HCT116 (cell line): ENCODE data around the gene SMYD3. TPM values are rescaled to one million over a fixed set of nuclear protein-coding genes. Genes with fewer than 3 reads are reported as not detected.

Experiments
- ATAC-seq: fragments of 200-7000 bp; cut with Tn5 transposase; 2 replicates; pipeline ENCODE4 v1.9.1; 2020; ENCODE audit warnings: mild to moderate bottlenecking, moderate library complexity
- BruUV-seq: library from RNA; stranded (reverse); fragments of 400-500 nt; replicated peaks from 2 replicates; lab custom pipeline; 2021; lab: Mats Ljungman, UMichigan
- CTCF ChIA-PET: fragments of 300-600 bp; sonication (Branson Sonifier 250); formaldehyde crosslinking; loops from one replicate; lab custom pipeline; 2021; ENCODE audit warnings: antibody characterized with exemption; lab: Charles Lee
- POLR2A ChIA-PET: fragments of 300-600, 350-600 bp; sonication (Branson Sonifier 250); formaldehyde crosslinking; loops from one replicate; lab custom pipeline; 2021; ENCODE audit warnings: antibody characterized with exemption; lab: Charles Lee
- RAD21 ChIA-PET, 2 experiments: fragments of 300-600 bp; sonication (Branson Sonifier 250); formaldehyde crosslinking; loops; one replicate each; lab custom pipeline; 2023; ENCODE audit warnings: low total read pairs in 2 of 2; ENCODE audit not compliant: uncharacterized antibody in 2 of 2, unreplicated experiment in 2 of 2, low non-redundant PET in 1 of 2; lab: Charles Lee
- DNase-seq: peaks from one replicate; pipeline ENCODE4 v3.0.0-alpha.2; 2010; ENCODE audit warnings: low read depth, low spot score
- H2AFZ ChIP-seq: fragments of 200-600 bp; shearing (Covaris generic), sonication (generic); 2 replicates; pipeline ENCODE4 v1.6.1; 2017; ENCODE audit warnings: low read depth, mixed run types, mixed read lengths, antibody characterized with exemption, low read length; ENCODE audit not compliant: poor library complexity, severe bottlenecking
- H3K27ac ChIP-seq: 2 replicates; pipeline ENCODE4 v1.5.1; 2012; ENCODE audit warnings: low read depth, low read length
- H3K27me3 ChIP-seq: fragments of 200-600 bp; sonication (generic); 2 replicates; pipeline ENCODE4 v1.6.1; 2016; ENCODE audit warnings: mixed run types, low read length, mixed read lengths; ENCODE audit not compliant: insufficient read depth
- H3K36me3 ChIP-seq, 2 experiments: fragments of 200-500 bp in 1 of 2; fragments of 200-600 bp in 1 of 2; sonication (Bioruptor generic) in 1 of 2; sonication (generic) in 1 of 2; 2 replicates each; pipeline versions ENCODE4 v1.5.1 to v1.6.1; 2014 to 2016; ENCODE audit warnings: low read length in 2 of 2, inconsistent platforms in 1 of 2, mixed read lengths in 1 of 2, mixed run types in 1 of 2; ENCODE audit not compliant: insufficient read depth in 2 of 2, control insufficient read depth in 1 of 2
- H3K4me1 ChIP-seq, 2 experiments: fragments of 200-600 bp in 1 of 2; sonication (generic) in 1 of 2; 2 replicates each; pipeline versions ENCODE4 v1.5.1 to v1.6.1; 2012 to 2017; ENCODE audit warnings: low read length in 2 of 2, inconsistent platforms in 1 of 2, mild to moderate bottlenecking in 1 of 2, mixed read lengths in 1 of 2, mixed run types in 1 of 2, moderate library complexity in 1 of 2; ENCODE audit not compliant: insufficient read depth in 2 of 2, control insufficient read depth in 1 of 2
- H3K4me2 ChIP-seq: fragments of 200-600 bp; sonication (generic); 2 replicates; pipeline ENCODE4 v1.6.1; 2017; ENCODE audit warnings: mixed run types, low read length, mixed read lengths
- H3K4me3 ChIP-seq, 2 experiments: fragments of 200-600 bp in 1 of 2; sonication (generic) in 1 of 2; replicated peaks in 1 of 2; 2 replicates each; pipeline ENCODE4 v1.5.1; 2011 to 2016; ENCODE audit warnings: low read length in 2 of 2, control low read depth in 1 of 2, low read depth in 1 of 2, mild to moderate bottlenecking in 1 of 2, mixed read lengths in 1 of 2, mixed run types in 1 of 2
- H3K79me2 ChIP-seq: fragments of 200-600 bp; sonication (generic); 2 replicates; pipeline ENCODE4 v1.6.1; 2017; ENCODE audit warnings: mild to moderate bottlenecking, mixed run types, low read length, moderate library complexity, mixed read lengths; ENCODE audit not compliant: insufficient read depth
- H3K9ac ChIP-seq: fragments of 200-600 bp; sonication (generic); 2 replicates; pipeline ENCODE4 v1.6.1; 2016; ENCODE audit warnings: low read length, mixed read lengths
- H3K9me2 ChIP-seq: fragments of 200-600 bp; sonication (generic), shearing (Covaris generic); 2 replicates; pipeline ENCODE4 v1.6.1; 2017; ENCODE audit warnings: mixed run types, mild to moderate bottlenecking, moderate library complexity; ENCODE audit not compliant: insufficient read depth
- H3K9me3 ChIP-seq, 2 experiments: fragments of 200-500 bp in 1 of 2; fragments of 200-600 bp in 1 of 2; sonication (Bioruptor generic) in 1 of 2; sonication (generic) in 1 of 2; 2 replicates each; pipeline ENCODE4 v1.6.1; 2014 to 2017; ENCODE audit warnings: low read length in 2 of 2, mixed read lengths in 2 of 2, inconsistent platforms in 1 of 2, low read depth in 1 of 2, mild to moderate bottlenecking in 1 of 2, mixed run types in 1 of 2, moderate library complexity in 1 of 2; ENCODE audit not compliant: control insufficient read depth in 1 of 2, insufficient read depth in 1 of 2
- H4K20me1 ChIP-seq: fragments of 200-600 bp; sonication (generic), shearing (Covaris generic); 2 replicates; pipeline ENCODE4 v1.6.1; 2017; ENCODE audit warnings: mixed run types, mild to moderate bottlenecking, moderate library complexity; ENCODE audit not compliant: insufficient read depth
- EGR1 ChIP-seq: IDR thresholded peaks from 2 replicates; pipeline ENCODE4 v1.6.1; 2012; ENCODE audit warnings: low read depth
- ELF1 ChIP-seq: IDR thresholded peaks from 2 replicates; pipeline ENCODE4 v1.6.1; 2012; ENCODE audit warnings: low read depth, borderline replicate concordance
- REST ChIP-seq: IDR thresholded peaks from 2 replicates; pipeline ENCODE4 v1.6.1; 2012; ENCODE audit warnings: low read depth
- TCF7L2 ChIP-seq: IDR thresholded peaks from 2 replicates; pipeline ENCODE4 v1.7.0; 2011; ENCODE audit warnings: borderline replicate concordance, inconsistent platforms; ENCODE audit not compliant: insufficient read depth, insufficient read length; ENCODE audit errors: extremely low read depth
- ZBTB33 ChIP-seq: IDR thresholded peaks from 2 replicates; pipeline ENCODE4 v1.6.1; 2011; ENCODE audit warnings: mild to moderate bottlenecking, low read length, moderate library complexity; ENCODE audit not compliant: insufficient replicate concordance; ENCODE audit errors: extremely low read depth
- intact Hi-C: fragments of 100-400 bp; cut with micrococcal nuclease; formaldehyde crosslinking; loops from 2 replicates; pipeline ENCODE4 v1.10.0; 2022
- total RNA-seq: library from RNA; stranded (reverse); gene quantifications from one replicate; pipeline ENCODE4 v1.2.1, GENCODE V29; 2021; ENCODE audit not compliant: unreplicated experiment

Gene SMYD3
- total RNA-seq, 1 experiment from 2014 or later, result 33.6 TPM

- Histone ChIP-seq H3K27me3 (no peaks in the 10 kb centered on the region), H3K79me2 (no peaks in the 10 kb centered on the region)
- CTCF ChIA-PET, result no interaction called here
- POLR2A ChIA-PET, result no interaction called here
- no peak for TF ChIP-seq EGR1
- no peak for TF ChIP-seq ZBTB33
- no peak for TF ChIP-seq ELF1
- TF ChIP-seq, all 23 proteins: peak for 0
- H4K20me1 ChIP-seq, result no peaks in the 10 kb centered on the region
- no peaks in the 10 kb centered on the region for H3K36me3 ChIP-seq
- H3K9me2 ChIP-seq, result no peaks in the 10 kb centered on the region
- no peak overlapping the region for H2AFZ ChIP-seq
- no peak overlapping the region for H3K4me3 ChIP-seq
- H3K9ac ChIP-seq, result no peak overlapping the region
- no TSS peak for BruUV-seq
- intact Hi-C loops, result loop anchor here (10.0 kb wide), 1 partner anchor 404 kb away; no protein-coding TSS in a partner anchor
- H3K4me1 ChIP-seq, result no peaks in the 10 kb centered on the region
- RAD21 ChIA-PET, result no interaction called here
- DNase-seq (no peak), ATAC-seq (no peak)
- H3K9me3 ChIP-seq, result no peaks in the 10 kb centered on the region
- H3K27ac ChIP-seq, result no peak overlapping the region
- H3K4me2 ChIP-seq, result no peak overlapping the region
Observed at GRCh38 chr1:245880754-245881403, 626.2 kb downstream of the SMYD3 start.

DNA sequence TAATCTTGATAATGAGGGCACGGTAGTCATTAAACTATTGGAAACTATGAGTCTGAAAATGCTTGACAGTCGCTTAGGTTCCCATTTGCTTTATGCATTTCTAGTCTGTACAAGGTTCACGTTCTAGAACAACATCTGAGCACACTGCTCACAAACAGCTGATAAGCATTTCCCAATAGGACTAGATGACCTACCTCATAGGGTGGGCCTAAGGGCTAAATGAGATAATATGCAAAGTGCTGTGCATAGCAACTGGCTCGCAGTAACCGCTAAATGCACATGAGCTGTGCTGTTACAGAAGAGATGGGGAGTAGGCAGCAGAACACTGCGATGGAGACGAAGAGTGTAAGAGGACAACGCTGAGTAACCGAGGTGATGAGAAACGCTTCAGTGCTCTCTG lies 628.0 kb downstream of the SMYD3 start:
- Histone ChIP-seq H2AFZ (no peak overlapping the region), H3K27ac (no peak overlapping the region), H3K4me2 (no peak overlapping the region), H3K4me1 (no peaks in the 10 kb centered on the region; a peak in 1 of 4 replicates), H3K27me3 (no peaks in the 10 kb centered on the region), H3K9ac (no peak overlapping the region), H3K9me3 (no peaks in the 10 kb centered on the region), H3K36me3 (no peaks in the 10 kb centered on the region), H3K9me2 (no peaks in the 10 kb centered on the region), H3K79me2 (no peaks in the 10 kb centered on the region), H4K20me1 (no peaks in the 10 kb centered on the region), H3K4me3 (no peak overlapping the region)
- TF ChIP-seq ZBTB33 (no peak), REST (no peak), TCF7L2 (no peak)
- RAD21 ChIA-PET, result no interaction called here
- POLR2A ChIA-PET, result no interaction called here
- no TSS peak for BruUV-seq
- no peak for ATAC-seq
- intact Hi-C loops, result no loop called here
- CTCF ChIA-PET, result no interaction called here
- no peak for DNase-seq
